ENCODE measurements around the gene SLC7A6OS. TPM values are rescaled to one million over a fixed set of nuclear protein-coding genes. Genes with fewer than 3 reads are reported as not detected.

The SLC7A6OS gene
- polyA plus RNA-seq, 1 donor (not counting 4 experiments of a cell fraction or from before 2014, with no cell fraction given) = 12.6 TPM

- Histone ChIP-seq H3K9ac (ENCODE audit: control insufficient read depth, extremely low read depth, insufficient read depth, low read length) (no peak overlapping the region), H3K4me3 (ENCODE audit: control insufficient read depth in 2 of 3, extremely low read depth in 1 of 3, insufficient read depth in 2 of 3, low read depth in 1 of 3, low read length in 3 of 3) (no peak overlapping the region), H3K27ac (ENCODE audit: control insufficient read depth, insufficient read depth, low read length) (no peak overlapping the region), H3K27me3 (ENCODE audit: control insufficient read depth, extremely low read depth, insufficient read depth, low read length) (no peaks in the 10 kb centered on the region), H3K4me2 (ENCODE audit: control insufficient read depth, extremely low read depth, insufficient read depth, low read depth, low read length) (no peak overlapping the region), H4K20me1 (ENCODE audit: control insufficient read depth, extremely low read depth, insufficient read depth, low read length) (no peaks in the 10 kb centered on the region), H3K9me3 (ENCODE audit: control insufficient read depth, low read depth, low read length) (no peaks in the 10 kb centered on the region), H3K79me2 (ENCODE audit: control insufficient read depth, insufficient read depth, low read length) (no peaks in the 10 kb centered on the region), H2AFZ (ENCODE audit: control insufficient read depth, low read length) (no peak overlapping the region), H3K36me3 (ENCODE audit: control insufficient read depth in 2 of 2, extremely low read depth in 1 of 2, insufficient read depth in 2 of 2, low read length in 2 of 2) (peaks cover 4% of the 10 kb centered on the region in 2 experiments), H3K4me1 (ENCODE audit: control insufficient read depth, extremely low read depth, insufficient read depth, low read length) (peaks cover 5% of the 10 kb centered on the region), H3K9me1 (ENCODE audit: control insufficient read depth, extremely low read depth, insufficient read depth, low read length) (no peaks in the 10 kb centered on the region)
- TF ChIP-seq, protein P1, sequence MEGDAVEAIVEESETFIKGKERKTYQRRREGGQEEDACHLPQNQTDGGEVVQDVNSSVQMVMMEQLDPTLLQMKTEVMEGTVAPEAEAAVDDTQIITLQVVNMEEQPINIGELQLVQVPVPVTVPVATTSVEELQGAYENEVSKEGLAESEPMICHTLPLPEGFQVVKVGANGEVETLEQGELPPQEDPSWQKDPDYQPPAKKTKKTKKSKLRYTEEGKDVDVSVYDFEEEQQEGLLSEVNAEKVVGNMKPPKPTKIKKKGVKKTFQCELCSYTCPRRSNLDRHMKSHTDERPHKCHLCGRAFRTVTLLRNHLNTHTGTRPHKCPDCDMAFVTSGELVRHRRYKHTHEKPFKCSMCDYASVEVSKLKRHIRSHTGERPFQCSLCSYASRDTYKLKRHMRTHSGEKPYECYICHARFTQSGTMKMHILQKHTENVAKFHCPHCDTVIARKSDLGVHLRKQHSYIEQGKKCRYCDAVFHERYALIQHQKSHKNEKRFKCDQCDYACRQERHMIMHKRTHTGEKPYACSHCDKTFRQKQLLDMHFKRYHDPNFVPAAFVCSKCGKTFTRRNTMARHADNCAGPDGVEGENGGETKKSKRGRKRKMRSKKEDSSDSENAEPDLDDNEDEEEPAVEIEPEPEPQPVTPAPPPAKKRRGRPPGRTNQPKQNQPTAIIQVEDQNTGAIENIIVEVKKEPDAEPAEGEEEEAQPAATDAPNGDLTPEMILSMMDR (optimal IDR thresholded peaks at IDR 0.05 in 1 of 3, IDR thresholded peaks at IDR 0.05 in 1 of 3, conservative IDR thresholded peaks at IDR 0.05 in 1 of 3; ENCODE audit: extremely low read depth in 1 of 3, insufficient read depth in 2 of 3, low read length in 3 of 3) = no peak
- no peak for TF ChIP-seq EZH2 (IDR thresholded peaks at IDR 0.05; ENCODE audit: low read length)
- no peak for FAIRE-seq
- DNase-seq (ENCODE audit: low read depth, low spot score) = no peak
- dilution Hi-C loops (cut with MboI; ENCODE audit: extremely low pct_ligation_motif_present, low sequenced_read_pairs) = no loop called here
Measured at GRCh38 chr16:68328860-68329390, 18.2 kb upstream of the SLC7A6OS start.

DNA sequence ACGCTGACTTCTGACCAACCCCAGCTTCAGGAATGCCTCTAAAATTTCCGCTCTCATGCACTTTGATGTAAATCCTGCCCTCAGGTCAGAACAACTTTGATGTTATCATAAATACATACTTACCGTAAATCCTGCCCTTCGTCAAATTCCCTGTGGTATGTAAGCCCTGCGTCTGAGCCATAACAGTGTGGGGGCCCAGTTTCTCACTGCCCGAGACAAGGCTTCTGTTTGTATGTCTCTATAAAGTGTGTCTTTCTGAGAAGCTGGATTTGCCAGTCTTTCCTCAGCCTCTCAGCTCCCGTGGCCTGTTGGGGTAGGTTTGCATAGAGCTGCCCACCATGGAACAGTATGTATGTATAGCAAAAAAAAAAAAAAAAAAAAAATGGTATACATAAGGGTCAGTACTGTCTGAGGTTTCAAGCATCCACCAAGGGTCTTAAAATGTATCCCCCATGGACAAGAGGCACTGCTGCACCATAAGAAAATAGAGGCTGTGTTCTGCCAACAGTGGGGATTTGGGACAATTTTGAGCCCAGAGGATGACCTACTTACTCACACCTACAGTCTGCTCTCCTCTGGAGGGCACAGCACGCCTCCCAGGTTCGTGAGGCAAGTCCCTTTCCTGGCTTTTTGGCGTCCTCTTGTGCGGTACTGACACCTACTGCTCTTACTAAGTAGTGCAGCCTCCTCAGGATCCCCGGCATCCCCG is 17.6 kb upstream of the SLC7A6OS start:
- FAIRE-seq = peak; percentile 86
- Histone ChIP-seq H3K4me1 (ENCODE audit: control insufficient read depth, extremely low read depth, insufficient read depth, low read length) (no peaks in the 10 kb centered on the region), H3K27ac (ENCODE audit: control insufficient read depth, insufficient read depth, low read length) (no peak overlapping the region), H3K9me1 (ENCODE audit: control insufficient read depth, extremely low read depth, insufficient read depth, low read length) (no peaks in the 10 kb centered on the region), H4K20me1 (ENCODE audit: control insufficient read depth, extremely low read depth, insufficient read depth, low read length) (no peaks in the 10 kb centered on the region), H3K79me2 (ENCODE audit: control insufficient read depth, insufficient read depth, low read length) (no peaks in the 10 kb centered on the region), H3K36me3 (ENCODE audit: control insufficient read depth in 2 of 2, extremely low read depth in 1 of 2, insufficient read depth in 2 of 2, low read length in 2 of 2) (peaks cover 4% of the 10 kb centered on the region in 2 experiments), H3K4me2 (ENCODE audit: control insufficient read depth, extremely low read depth, insufficient read depth, low read depth, low read length) (no peak overlapping the region), H3K4me3 (ENCODE audit: control insufficient read depth in 2 of 3, extremely low read depth in 1 of 3, insufficient read depth in 2 of 3, low read depth in 1 of 3, low read length in 3 of 3) (no peak overlapping the region), H3K27me3 (ENCODE audit: control insufficient read depth, extremely low read depth, insufficient read depth, low read length) (no peaks in the 10 kb centered on the region), H3K9ac (ENCODE audit: control insufficient read depth, extremely low read depth, insufficient read depth, low read length) (no peak overlapping the region), H2AFZ (ENCODE audit: control insufficient read depth, low read length) (no peak overlapping the region), H3K9me3 (ENCODE audit: control insufficient read depth, low read depth, low read length) (no peaks in the 10 kb centered on the region)
- TF ChIP-seq, protein P1 (optimal IDR thresholded peaks at IDR 0.05 in 1 of 3, IDR thresholded peaks at IDR 0.05 in 1 of 3, conservative IDR thresholded peaks at IDR 0.05 in 1 of 3; ENCODE audit: extremely low read depth in 1 of 3, insufficient read depth in 2 of 3, low read length in 3 of 3) = peak; percentile 92 to 99 (median 92)
- TF ChIP-seq EZH2 (IDR thresholded peaks at IDR 0.05; ENCODE audit: low read length) = no peak
- dilution Hi-C loops (cut with MboI; ENCODE audit: extremely low pct_ligation_motif_present, low sequenced_read_pairs) = no loop called here
- peak; percentile 73 for DNase-seq (ENCODE audit: low read depth, low spot score)
